ENCODE results near the gene POLN. TPM values are rescaled to one million over a fixed set of nuclear protein-coding genes. Genes with fewer than 3 reads are reported as not detected.

Gene POLN
- total RNA-seq, 4 donors from 2014 or later, result 4.7 to 7.3 (median 5.1) TPM

- no peak for DNase-seq (ENCODE audit: low spot score)
- no peak for ATAC-seq (ENCODE audit: low FRiP score)
- TF ChIP-seq CTCF (IDR thresholded peaks at IDR 0.05), result no peak
Measured at GRCh38 chr4:2183394-2183793, 58.5 kb downstream of the POLN start.

GRCh38 chr4:2182994-2183393 is 58.9 kb downstream of the POLN start:
- no peak for DNase-seq (ENCODE audit: low spot score)
- no peak for ATAC-seq (ENCODE audit: low FRiP score)
- TF ChIP-seq CTCF (IDR thresholded peaks at IDR 0.05), result no peak

GRCh38 chr4:2180410-2180809 is 61.5 kb downstream of the POLN start:
- no peak for DNase-seq (ENCODE audit: low spot score)
- no peak for TF ChIP-seq CTCF (IDR thresholded peaks at IDR 0.05)
- ATAC-seq (ENCODE audit: low FRiP score), result no peak

- ATAC-seq (ENCODE audit: low FRiP score), result no peak
- no peak for TF ChIP-seq CTCF (IDR thresholded peaks at IDR 0.05)
Measured at GRCh38 chr4:2179717-2180116, 62.2 kb downstream of the POLN start.

GRCh38 chr4:2178986-2179385 is 62.9 kb downstream of the POLN start:
- no peak for ATAC-seq (ENCODE audit: low FRiP score)
- TF ChIP-seq CTCF (IDR thresholded peaks at IDR 0.05), result no peak
- DNase-seq (ENCODE audit: low spot score), result no peak

More at GRCh38 chr4:2179717-2180116, 62.2 kb downstream of the POLN start:
- no peak for DNase-seq (ENCODE audit: low spot score)

- no peak for TF ChIP-seq CTCF (IDR thresholded peaks at IDR 0.05)
- no peak for DNase-seq (ENCODE audit: low spot score)
- no peak for ATAC-seq (ENCODE audit: low FRiP score)
Measured at GRCh38 chr4:2177443-2178093, 64.4 kb downstream of the POLN start.

- DNase-seq (ENCODE audit: low spot score) (no peak), ATAC-seq (ENCODE audit: low FRiP score) (no peak)
- TF ChIP-seq CTCF (IDR thresholded peaks at IDR 0.05), result no peak
Measured at GRCh38 chr4:2175990-2176698, 65.8 kb downstream of the POLN start.
